ENCODE measurements around the gene HIGD1B. TPM values are rescaled to one million over a fixed set of nuclear protein-coding genes. Genes with fewer than 3 reads are reported as not detected.
A peak's percentile ranks its signal among the peaks of the same experiment; 100 is the strongest.

HIGD1B gene
- total RNA-seq, result 1 to 10 TPM; 1.8 to 6.6 (median 4.4) TPM

- peak within 1 kb of the TSS in 2 of 4 donors; percentile 3 to 41 for H3K4me3 ChIP-seq
- peaks cover 0 to 5% (median 5%) of the 10 kb centered on the region in 3 donors for H3K27me3 ChIP-seq
- TF ChIP-seq POLR2A (IDR thresholded peaks at IDR 0.05) (no peak), CTCF (IDR thresholded peaks at IDR 0.05 in 4 of 5, conservative IDR thresholded peaks at IDR 0.05 in 1 of 5) (no peak)
- DNase-seq (no peak), ATAC-seq (no peak)
- peaks cover 0 to 25% of the 10 kb centered on the region in 2 donors for H3K36me3 ChIP-seq
- peak within 1 kb of the TSS in 3 of 4 donors; percentile 34 to 54 (median 49) for H3K27ac ChIP-seq
- in situ Hi-C loops (cut with MboI; ENCODE audit: low sequenced_read_pairs in 4 of 4), result no loop called here
- H3K4me1 ChIP-seq, result no peaks in the 10 kb centered on the region
- no peaks in the 10 kb centered on the region for H3K9me3 ChIP-seq
- intact Hi-C loops (cut with DNase I; ENCODE audit: low total_unique reads), result no loop called here
These were observed at the start of gene HIGD1B for GRCh38 chr17:44847586-44847985. HIGD1B (plus strand) TSS chr17:44847883; CDS start chr17:44848153, 270 bp downstream.

- TF ChIP-seq CTCF (IDR thresholded peaks at IDR 0.05 in 4 of 5, conservative IDR thresholded peaks at IDR 0.05 in 1 of 5) (no peak), POLR2A (IDR thresholded peaks at IDR 0.05) (no peak)
- H3K4me3 ChIP-seq, result no peak overlapping the region
- in situ Hi-C loops (cut with MboI; ENCODE audit: low sequenced_read_pairs in 4 of 4), result loop anchor here in 1 of 4 donors (25.0 kb wide), 1 partner anchor 214 kb away; no protein-coding TSS in a partner anchor
- no peaks in the 10 kb centered on the region for H3K27me3 ChIP-seq
- ATAC-seq (no peak), DNase-seq (no peak)
- H3K4me1 ChIP-seq, result peaks cover 12 to 14% of the 10 kb centered on the region in 2 donors
- peak overlapping the region in 1 of 4 donors; percentile 28 for H3K27ac ChIP-seq
- H3K9me3 ChIP-seq, result no peaks in the 10 kb centered on the region
- intact Hi-C loops (cut with DNase I; ENCODE audit: low total_unique reads), result no loop called here
- H3K36me3 ChIP-seq, result no peaks in the 10 kb centered on the region
These were observed 49.3 kb upstream of the HIGD1B start for GRCh38 chr17:44798356-44798755.

- H3K36me3 ChIP-seq, result no peaks in the 10 kb centered on the region
- no peak overlapping the region for H3K4me3 ChIP-seq
- TF ChIP-seq CTCF (IDR thresholded peaks at IDR 0.05 in 4 of 5, conservative IDR thresholded peaks at IDR 0.05 in 1 of 5) (no peak), POLR2A (IDR thresholded peaks at IDR 0.05) (no peak)
- no peaks in the 10 kb centered on the region for H3K9me3 ChIP-seq
- no peaks in the 10 kb centered on the region for H3K4me1 ChIP-seq
- H3K27ac ChIP-seq, result no peak overlapping the region
- no peaks in the 10 kb centered on the region for H3K27me3 ChIP-seq
- no peak for DNase-seq
- in situ Hi-C loops (cut with MboI; ENCODE audit: low sequenced_read_pairs in 4 of 4), result no loop called here
- ATAC-seq, result no peak
- intact Hi-C loops (cut with DNase I; ENCODE audit: low total_unique reads), result no loop called here
These were observed 45.8 kb upstream of the HIGD1B start for GRCh38 chr17:44801880-44802279.

- no peak for DNase-seq
- Histone ChIP-seq H3K4me3 (no peak overlapping the region), H3K9me3 (no peaks in the 10 kb centered on the region), H3K4me1 (no peaks in the 10 kb centered on the region), H3K36me3 (no peaks in the 10 kb centered on the region), H3K27ac (no peak overlapping the region), H3K27me3 (no peaks in the 10 kb centered on the region)
- in situ Hi-C loops (cut with MboI; ENCODE audit: low sequenced_read_pairs in 4 of 4) (no loop called here), intact Hi-C loops (cut with DNase I; ENCODE audit: low total_unique reads) (no loop called here)
- no peak for TF ChIP-seq CTCF (IDR thresholded peaks at IDR 0.05 in 4 of 5, conservative IDR thresholded peaks at IDR 0.05 in 1 of 5)
- no peak for TF ChIP-seq POLR2A (IDR thresholded peaks at IDR 0.05)
- ATAC-seq, result no peak
These were observed 43.2 kb upstream of the HIGD1B start for GRCh38 chr17:44804302-44805089.
